Posterior vena cava (tissue), 2 donors: ENCODE measurements around the gene EFCAB3. TPM values are rescaled to one million over a fixed set of nuclear protein-coding genes. Genes with fewer than 3 reads are reported as not detected.
"Not testable (repeated sequence)": the region's sequence is repeated elsewhere in the genome, so short reads cannot be mapped to it uniquely, and the experiment has no call there.

Experiments used
- DNase-seq: peaks from one replicate; pipeline ENCODE4 v3.0.0-alpha.2; 2020; ENCODE audit warnings: low spot score
- intact Hi-C, 2 donors: fragments of 100-400 bp; cut with DNase I; formaldehyde crosslinking; loops; one replicate each; pipeline versions ENCODE4 v1.14.1 to v1.14.2; 2022 to 2023
- total RNA-seq, 2 donors: library from RNA; stranded (reverse); fragmentation: NEBNext Ultra II Directional; extraction: Animal tissue kit (Norgen Biotek cat#: 25700); gene quantifications; one replicate each; pipeline ENCODE4 v1.2.1, GENCODE V29; 2021
- donor health status: DM: yes; HTN: yes; CAD: no.
- donor health status: DM: yes; HTN: yes; CAD: no.

Gene EFCAB3
- total RNA-seq, 2 donors from 2014 or later, result not detected

- intact Hi-C loops, result no loop called here
- DNase-seq, result no peak
Observed at GRCh38 chr17:62456016-62456415, 75.7 kb downstream of the EFCAB3 start.

- DNase-seq, result not testable (repeated sequence)
Observed at GRCh38 chr17:62458483-62458882, 78.1 kb downstream of the EFCAB3 start.

GRCh38 chr17:62464422-62464821 is 84.1 kb downstream of the EFCAB3 start:
- DNase-seq, intact Hi-C loops: not testable (repeated sequence)

More at GRCh38 chr17:62458483-62458882, 78.1 kb downstream of the EFCAB3 start:
- intact Hi-C loops, result not testable (repeated sequence)

- DNase-seq, intact Hi-C loops: not testable (repeated sequence)
Observed at GRCh38 chr17:62465271-62465670, 84.9 kb downstream of the EFCAB3 start.

Other genes starting within 250 kb of the EFCAB3 start
- gene METTL2A, start 43.3 kb downstream of the EFCAB3 start, total RNA-seq, result 10 to 100 TPM; 12.8 to 14.9 TPM
- gene TLK2, start 98.3 kb downstream of the EFCAB3 start, total RNA-seq, result 10 to 100 TPM; 37.0 to 42.0 TPM
- 100 to 1,000 TPM in 1 of 2 donors, 10 to 100 TPM in 1; 60.3 to 130 TPM for gene MRC2, start 247.1 kb downstream of the EFCAB3 start, total RNA-seq